Head of caudate nucleus (tissue), 42 donors: ENCODE data around the gene PATE4.
A peak's percentile ranks its signal among the peaks of the same experiment; 100 is the strongest.

Source experiments
- DNase-seq, 42 donors: peaks; one replicate each; pipeline versions ENCODE4 v3.0.0 to v3.0.0-alpha.2; 2020 to 2021; ENCODE audit warnings: mixed read lengths in 7 of 42
- intact Hi-C: fragments of 100-400 bp; cut with DNase I; formaldehyde crosslinking; loops from one replicate; pipeline ENCODE4 v1.15.0; 2022

The PATE4 gene

DNA sequence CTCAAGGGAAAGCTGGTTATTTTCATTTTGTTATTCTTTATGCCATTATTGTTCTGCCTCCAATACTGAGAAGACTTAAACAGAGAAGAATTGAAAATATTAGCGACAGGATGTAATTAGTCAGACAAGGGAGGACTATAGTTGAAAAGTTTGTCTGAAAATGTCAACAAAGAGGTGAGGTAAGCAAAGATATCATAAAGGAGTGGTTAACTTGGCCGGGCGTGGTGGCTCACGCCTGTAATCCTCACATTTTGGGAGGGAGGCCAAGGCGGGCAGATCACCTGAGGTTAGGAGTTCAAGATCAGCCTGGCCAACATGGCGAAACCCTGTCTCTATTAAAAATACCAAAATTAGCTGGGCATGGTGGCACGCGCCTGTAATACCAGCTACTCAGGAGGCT lies 50.3 kb downstream of the PATE4 start:
- no peak for DNase-seq
- intact Hi-C loops, result loop anchor here (10.0 kb wide), 1 partner anchor 259 kb away; the partner anchor contains the start of gene CHEK1

DNA sequence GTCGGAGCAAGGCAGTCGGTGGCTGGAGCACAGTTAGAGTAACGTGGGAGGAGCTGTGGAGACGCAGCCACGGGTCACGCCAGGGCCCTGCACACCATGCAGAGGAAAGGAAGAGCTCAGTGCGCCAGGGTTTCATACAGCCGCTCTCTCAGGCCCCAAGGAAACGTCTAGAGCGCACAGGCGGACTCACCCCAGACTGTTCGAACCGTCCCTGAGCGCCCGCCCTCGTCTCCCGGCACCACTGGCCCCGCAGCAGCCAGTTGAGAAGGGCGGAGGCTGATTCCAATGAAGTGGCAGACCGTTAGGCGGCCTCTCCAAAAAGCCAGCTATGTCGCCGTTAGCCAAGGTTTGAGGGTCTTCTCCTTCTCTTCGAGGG lies 53.9 kb downstream of the PATE4 start:
- intact Hi-C loops, result loop anchor here (2.0 to 10.0 kb wide), 2 partner anchors 18 to 262 kb away; partner anchors contain the start of genes CHEK1 and DDX25
- peak in 34 of 42 donors; percentile 26 to 77 (median 45) for DNase-seq

DNA sequence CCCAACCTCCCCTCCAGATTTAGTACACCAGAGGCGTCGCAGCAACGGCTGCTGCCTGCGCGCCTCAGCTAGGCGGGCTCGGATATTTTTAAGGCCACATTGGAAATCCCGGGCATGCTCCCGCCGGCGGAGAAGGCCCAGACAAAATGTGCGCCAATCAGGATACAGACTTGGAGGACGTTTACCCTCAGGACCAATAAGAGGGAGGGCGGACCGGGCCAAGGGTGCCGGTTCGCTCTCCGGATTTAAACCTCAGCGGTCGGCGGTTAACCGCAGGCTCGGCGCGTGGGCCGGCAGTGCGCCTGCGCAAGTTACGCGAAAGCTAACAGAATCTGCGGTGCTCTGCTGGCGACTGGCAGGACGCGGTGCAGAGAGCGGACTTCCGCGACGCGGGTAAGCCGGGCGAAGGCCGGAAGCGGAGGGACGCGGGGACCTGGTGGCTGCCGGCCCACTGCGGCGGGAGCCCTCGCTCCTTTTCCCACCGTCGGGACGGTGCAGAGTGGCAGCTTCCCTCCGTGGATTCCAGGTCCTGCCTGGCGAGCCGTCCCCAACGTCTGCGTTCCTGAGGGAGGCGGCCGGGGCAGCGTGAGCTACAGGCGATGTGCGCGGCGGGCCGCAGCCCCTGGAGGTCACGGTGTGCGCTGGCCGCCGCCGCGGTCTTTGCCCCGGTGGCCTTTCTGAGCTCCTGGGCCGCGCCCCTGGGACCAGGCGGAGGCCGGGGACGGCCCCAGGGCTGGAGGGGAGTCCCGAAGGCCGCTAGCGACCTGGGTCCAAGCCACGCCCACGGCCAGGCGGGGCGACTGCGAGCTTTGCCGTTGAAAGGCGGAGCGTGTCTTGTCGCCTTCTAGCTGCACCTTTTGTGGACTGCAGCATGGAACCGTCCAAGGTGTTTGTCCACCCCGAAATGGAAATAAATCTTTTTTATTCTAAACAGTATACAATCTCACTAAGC lies 54.5 kb downstream of the PATE4 start, which contains the start of gene HYLS1:
TSS of gene HYLS1 (plus strand) at position 296 of the 952 bp plus-strand sequence. CDS start 11,701 bp downstream, outside the sequence.
- intact Hi-C loops, result loop anchor here (2.0 to 10.0 kb wide), 2 partner anchors 17 to 263 kb away; partner anchors contain the start of genes CHEK1 and DDX25
- DNase-seq, result peak; percentile 88 to 98 (median 95)
